Measurements from ENCODE around the gene ANP32E. TPM values are rescaled to one million over a fixed set of nuclear protein-coding genes. Genes with fewer than 3 reads are reported as not detected.
A peak's percentile ranks its signal among the peaks of the same experiment; 100 is the strongest.

The ANP32E gene
- total RNA-seq, result 23.4 TPM

DNA sequence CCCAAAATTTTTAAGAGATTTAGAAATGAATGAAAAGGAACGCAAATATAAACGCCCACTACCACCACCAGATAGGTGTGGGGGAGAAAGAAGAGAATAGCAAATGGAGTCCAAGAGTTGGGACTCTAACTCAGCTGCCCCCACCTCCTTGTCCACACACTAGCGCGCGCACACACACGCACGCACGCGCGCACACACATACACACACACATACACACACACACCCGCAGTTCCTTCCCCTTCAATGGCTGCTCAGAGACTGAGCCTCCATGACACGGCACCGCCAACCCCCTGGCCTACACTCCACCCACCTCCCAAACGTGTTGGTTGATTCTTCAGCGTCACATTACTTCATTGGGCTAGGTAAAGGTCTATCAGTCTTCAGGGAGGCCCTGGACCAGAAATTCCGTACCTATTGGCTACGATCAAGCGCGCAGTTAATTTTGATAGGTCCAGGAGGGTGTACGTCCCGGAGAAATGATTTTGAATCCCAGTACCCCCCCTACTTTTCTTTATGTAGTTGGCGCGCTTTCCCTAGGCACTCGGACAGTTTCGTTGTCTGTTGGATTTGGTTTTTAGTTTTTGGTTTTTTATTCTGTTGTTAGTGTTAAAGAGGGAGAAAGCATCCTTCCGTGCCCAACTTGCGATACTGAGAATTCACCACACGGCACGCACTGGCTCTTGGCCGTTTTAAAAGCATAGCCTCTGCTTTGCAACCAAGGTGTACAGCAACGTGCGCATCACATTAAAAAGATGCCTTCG, at the start of gene ANP32E:
Gene ANP32E (minus strand): TSS at position 261 of the 762 bp plus-strand sequence. CDS start 326 bp downstream, outside the sequence.
- DNase-seq (ENCODE audit: low spot score), result peak; percentile 97

DNA sequence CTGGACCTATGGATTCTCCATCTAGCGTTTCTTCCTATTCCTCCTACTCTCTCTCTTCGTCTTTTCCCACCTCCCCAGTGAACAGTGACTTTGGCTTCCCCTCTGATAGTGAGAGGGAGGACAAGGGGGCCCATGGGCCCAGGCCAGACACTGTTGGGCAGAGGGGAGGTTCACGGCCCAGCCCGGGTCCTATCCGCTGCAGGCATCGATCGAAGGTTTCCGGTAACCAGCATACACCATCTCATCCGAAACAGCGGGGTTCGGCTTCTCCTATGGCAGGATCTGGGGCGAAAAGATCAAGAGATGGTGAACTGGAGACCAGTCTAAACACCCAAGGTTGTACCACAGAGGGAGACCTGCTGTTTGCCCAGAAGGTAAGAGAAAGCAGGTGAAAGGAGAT, 47.3 kb upstream of the ANP32E start:
- DNase-seq (ENCODE audit: low spot score), result no peak

DNA sequence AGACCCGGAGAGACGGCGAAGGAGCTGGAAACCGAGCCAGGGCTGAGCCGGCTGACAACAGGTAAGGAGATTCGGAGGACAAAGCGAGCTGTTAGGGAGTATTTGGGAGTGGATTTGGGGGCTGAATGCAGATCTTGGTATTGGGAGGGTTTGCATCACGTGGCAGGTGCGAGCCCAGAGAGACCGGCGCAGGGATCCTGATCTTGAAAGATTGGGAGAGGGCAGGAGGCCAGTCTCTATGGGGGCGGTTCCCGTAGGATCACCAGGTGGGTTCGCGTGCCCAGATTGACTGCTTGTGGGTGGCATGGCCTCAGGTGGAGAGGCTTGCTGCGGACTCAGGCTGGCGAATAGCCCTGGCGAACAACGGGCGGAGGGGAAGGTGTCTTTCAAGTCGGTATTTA, 46.6 kb upstream of the ANP32E start:
- DNase-seq (ENCODE audit: low spot score), result no peak

DNA sequence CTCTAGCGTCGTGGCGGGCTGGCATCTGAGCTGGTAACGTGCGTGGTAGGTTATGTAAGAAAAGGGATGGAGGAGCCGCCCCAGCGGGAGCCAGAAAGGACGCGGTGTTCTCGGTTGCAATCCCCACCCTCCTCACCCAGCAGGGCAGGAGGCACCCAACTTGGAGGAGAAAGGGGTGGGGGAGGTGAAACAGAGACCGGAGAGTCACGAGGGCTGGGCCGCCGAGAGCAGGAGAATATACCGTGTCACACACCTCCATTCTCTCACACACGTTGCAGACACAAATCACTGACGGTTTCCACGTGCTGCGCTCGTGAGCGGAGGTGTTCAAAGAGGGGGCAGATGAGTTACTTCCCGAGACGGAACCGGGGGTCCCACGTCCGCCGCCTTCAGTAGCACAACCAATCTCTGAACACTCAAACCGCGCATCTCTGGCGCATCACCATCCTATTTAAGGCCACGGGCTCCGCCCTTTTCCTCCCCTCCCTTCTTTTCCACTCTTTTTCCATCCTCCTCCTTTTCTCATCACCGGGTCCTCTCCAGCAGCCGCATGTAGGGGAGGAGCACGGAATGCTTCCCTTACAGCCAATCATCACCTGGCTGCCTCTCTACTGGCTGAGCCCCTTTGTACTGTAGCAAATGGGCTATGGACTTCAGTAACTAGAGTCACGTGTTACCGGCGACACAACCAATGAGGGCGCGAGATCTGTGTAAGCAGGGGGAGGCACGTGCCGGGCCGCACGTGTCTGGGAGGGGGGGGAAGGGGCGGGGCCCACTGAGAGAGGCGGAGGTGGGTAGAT, 46.0 kb upstream of the ANP32E start, which contains the start of gene CIART:
Gene CIART (plus strand): TSS at position 797 of the 800 bp plus-strand sequence. CDS start 714 bp downstream, outside the sequence.
- peak; percentile 93 for DNase-seq (ENCODE audit: low spot score)

DNA sequence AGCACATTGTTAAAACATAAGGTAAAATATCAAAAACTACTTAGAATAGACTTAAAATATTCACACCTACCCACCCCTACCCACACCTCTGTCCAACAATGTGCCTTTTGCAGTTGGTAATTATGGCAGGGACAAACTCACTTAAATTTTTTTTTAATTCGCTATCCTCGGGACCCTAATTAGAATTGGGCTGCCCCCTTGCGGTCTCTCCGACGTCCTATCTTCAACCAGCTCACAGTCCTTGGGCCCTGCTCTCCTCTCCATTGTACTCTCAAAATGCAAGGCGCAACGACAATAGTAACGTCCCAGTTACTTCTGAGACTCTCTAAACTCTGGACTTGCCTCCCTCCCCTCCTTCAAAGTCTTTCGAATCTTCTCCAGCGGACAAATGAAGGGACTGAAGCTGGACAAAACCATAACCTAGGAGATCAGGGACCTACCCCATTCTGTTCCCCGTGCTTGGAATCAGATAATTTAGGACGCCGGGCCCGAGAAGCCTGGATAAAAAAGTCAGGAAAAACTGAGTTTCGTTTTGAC, 45.4 kb upstream of the ANP32E start:
- peak; percentile 77 for DNase-seq (ENCODE audit: low spot score)

DNA sequence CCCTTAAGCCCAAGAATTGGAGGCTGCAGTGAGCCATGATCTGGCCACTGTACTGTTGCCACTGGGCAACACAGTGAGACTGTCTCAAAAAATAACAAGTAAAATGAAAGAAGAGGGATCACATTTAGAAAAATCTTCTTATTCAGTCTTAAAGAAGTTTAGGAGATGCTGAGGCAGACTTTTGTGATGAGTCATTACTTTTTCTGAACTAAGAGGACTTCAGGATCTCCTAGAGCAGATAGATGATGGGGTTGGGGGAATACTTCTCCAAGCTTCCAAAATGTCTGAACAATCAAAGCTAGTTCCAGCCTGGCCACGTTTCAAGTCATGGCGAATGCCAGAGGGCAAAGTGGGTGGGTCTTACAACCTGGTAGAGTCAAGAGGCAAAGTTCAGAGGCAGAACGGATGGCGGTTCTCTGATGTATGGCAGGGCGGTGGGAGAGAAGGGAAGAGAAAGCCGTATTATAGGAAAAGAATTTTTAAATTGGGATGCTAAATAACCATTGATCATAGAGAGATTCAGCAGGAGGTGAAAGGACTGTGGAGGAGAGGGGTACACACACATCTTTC, 44.3 kb upstream of the ANP32E start:
- DNase-seq (ENCODE audit: low spot score), result no peak

DNA sequence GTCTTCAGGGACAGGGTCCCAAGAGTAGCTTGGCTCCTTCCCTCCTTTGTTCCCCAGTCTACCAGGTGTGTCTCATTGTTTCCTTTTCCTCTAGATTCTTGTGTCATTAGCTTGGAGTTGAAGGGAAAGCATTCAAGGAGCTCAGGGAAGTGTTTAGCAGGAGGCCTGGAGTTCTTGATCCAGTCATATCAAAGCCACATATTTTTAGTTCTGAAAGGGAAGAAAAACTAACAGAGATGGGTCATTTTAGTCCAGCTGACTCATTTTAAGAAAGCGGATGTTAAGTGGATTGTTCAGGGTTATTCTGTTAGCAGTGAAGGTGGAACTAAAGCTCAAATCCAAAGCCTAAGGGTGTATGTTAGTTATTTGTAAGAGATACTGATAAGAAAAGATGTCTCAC, 37.4 kb upstream of the ANP32E start:
- no peak for DNase-seq (ENCODE audit: low spot score)

DNA sequence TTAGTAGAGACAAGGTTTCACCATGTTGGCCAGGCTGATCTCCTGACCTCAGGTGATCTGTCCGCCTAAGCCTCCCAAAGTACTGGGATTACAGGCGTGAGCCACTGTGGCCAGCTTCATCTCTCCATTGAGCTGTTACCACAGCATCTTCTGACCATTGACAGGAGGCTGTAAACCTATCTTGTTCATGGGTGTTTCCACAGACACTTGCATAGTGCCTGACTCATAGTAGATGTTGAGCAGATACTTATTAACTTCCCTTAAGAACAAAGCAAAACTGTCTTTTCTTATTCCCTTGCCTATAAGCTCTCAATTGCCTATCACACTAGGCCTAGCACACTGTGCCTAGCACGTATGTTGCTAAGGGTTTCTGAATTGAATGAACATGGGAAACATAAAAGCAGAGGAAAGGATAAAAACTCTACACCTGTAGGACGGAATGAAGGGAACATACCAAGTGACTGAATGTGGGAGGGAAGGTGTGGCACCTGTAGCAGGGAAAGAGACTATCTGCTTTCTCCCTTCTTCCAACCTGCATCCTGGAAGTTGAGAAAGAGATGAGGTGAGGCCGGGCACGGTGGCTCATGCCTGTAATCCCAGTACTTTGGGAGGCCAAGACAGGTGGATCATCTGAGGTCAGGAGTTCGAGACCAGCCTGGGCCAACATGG, 35.5 kb upstream of the ANP32E start:
- DNase-seq (ENCODE audit: low spot score), result no peak

DNA sequence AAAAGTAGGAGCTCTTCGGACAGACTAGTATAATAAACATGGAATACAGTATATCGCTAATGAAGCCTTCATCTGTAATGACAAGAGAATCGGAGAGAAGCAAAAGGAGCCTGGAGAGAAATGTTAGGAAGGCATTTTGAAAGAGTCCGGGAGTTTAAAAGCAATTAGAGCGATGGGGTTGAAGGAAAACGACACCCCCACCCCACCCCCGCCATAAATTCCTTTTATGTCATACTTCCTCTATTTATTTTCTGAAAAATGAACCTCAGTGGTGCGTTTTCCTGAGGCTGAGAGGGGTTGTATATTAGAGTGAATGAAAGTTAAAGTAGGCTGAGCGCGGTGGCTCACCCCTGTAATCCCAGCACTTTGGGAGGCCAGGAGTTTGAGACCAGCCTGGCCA, 33.5 kb upstream of the ANP32E start:
- DNase-seq (ENCODE audit: low spot score), result no peak

DNA sequence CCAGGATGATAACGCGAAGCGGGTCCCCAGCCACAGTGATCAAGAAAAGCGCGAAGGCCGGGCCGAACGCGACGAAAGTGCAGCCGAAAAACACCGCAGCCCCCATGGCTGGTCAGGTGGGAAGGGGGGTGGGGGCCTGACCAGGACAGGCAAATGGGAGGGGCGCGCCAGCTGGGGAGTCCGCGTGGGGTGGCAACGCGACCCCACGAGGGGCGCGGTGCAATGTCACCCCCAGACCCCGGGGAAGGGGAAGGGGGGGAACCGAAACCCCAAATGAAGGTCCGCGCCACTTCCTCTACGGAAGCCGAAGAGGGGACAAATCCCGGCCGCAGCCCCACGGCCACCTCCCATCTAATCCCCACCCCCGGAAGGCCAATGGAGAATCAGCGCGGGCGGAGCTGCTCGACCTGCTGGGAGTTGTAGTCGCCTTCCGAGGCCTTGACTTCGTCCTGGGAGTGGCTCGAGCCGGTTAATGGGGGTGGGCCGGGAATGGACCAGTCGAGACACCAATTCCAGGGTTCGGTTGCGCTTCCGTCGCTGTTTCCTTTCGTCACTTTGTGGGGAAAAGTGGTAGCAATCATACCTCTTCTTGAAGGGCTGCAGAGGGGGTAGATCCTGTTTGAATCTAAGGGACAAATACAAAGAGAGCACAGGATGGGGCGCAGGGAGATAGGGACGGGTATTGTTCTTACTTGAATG, 32.9 kb upstream of the ANP32E start, which contains the start of gene APH1A:
Gene APH1A (minus strand): TSS at position 312 of the 699 bp plus-strand sequence. CDS start 206 bp downstream, at position 106.
- peak; percentile 98 for DNase-seq (ENCODE audit: low spot score)

DNA sequence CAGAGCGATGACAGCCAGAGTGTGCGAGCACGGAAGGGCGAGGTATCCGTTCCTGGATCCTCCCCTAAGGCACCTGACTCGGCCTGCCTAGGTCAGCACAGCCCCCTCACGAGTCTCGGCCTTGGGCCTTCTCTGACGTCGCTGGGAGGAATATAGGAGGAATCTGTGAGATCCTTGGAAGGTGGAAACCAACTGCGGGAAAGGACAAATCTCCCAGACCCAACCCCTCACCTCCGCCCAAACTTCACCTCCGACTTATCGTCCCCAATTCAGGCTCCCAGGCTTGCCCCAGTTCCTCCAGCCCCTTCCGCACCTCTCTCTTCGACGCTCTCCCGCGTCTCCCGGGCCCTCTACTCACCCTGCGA, 32.4 kb upstream of the ANP32E start:
- DNase-seq (ENCODE audit: low spot score), result peak; percentile 59

DNA sequence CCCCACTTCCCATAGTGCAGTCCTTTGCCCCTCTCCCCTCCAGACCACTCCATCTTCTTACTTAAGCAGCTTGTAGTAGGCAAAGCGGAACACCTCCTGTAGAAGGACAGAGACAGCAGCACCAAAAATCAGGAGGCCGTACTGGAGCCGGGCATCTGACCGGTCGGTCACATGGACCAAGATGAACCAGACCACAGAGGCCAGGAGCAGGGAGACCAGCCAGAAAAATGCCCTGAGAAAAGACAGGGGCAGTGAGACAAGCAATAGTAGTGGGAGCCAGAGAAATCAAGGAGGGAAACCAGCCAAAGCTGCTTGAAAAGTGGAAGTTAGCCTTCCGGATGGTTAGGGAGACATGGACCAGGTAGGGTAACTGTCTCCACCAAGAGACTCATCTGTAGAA, 32.0 kb upstream of the ANP32E start:
- no peak for DNase-seq (ENCODE audit: low spot score)

DNA sequence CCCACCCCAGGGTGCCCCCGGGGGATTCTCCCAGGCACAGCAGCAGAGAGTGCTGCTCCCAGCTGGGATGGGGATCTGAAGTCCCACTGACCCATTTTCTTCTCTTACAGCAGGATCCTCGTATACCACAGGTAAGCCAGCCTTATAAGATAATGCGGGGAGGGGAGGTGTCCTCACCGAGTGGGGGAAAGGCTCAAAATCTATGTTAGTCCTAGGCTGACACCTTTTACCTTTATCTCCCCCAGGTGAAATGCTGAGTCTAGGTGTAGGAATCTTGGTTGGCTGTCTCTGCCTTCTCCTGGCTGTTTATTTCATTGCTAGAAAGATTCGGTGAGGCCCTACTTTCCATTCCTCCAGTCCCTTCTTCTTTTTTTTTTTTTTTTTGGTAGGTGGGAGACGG, 27.6 kb upstream of the ANP32E start:
- no peak for DNase-seq (ENCODE audit: low spot score)

DNA sequence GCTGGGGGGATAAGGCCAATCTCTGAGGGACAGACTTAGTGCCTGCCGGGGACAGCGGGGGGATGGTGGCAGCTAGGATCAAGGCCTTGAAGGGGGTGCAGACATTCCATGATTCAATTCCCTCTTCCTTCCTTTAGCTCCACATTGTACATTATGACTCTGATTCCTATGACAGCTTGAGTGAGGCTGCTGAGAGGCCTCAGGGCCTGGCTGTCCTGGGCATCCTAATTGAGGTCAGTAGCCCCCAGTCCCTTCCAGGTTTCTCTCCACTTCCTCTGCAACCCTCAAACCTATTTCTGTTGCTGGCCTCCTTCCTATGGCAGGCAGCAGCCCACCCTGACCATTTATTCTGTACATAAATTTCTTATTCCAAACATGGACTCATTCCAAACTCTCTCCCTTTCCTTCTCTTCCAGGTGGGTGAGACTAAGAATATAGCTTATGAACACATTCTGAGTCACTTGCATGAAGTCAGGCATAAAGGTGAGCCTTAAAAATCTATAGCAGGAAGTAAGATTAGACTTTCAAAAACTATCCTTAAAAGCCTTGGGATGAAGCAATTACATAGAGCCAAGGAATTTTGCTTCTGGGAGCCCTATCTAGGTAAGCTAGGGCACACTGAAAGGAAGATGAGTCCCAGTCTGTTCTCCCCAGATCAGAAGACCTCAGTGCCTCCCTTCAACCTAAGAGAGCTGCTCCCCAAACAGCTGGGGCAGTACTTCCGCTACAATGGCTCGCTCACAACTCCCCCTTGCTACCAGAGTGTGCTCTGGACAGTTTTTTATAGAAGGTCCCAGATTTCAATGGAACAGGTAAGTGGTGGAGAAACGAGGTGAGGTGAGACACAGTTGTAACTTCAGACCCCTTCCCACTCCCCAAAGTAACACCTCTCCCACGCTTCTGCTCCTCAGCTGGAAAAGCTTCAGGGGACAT, 26.7 kb upstream of the ANP32E start:
- no peak for DNase-seq (ENCODE audit: low spot score)

DNA sequence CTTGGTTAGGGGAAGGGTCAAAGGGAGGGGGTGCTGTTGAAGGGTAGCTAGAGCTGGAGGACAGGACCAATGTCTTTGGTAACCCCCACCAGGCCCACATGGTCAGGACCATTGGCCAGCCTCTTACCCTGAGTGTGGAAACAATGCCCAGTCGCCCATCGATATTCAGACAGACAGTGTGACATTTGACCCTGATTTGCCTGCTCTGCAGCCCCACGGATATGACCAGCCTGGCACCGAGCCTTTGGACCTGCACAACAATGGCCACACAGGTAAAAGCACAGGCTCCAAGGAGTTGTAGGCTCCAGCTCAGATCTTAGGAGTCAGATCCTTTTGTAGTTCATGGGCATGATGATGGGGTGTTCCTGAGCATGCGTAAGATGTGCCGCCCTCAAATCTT, 25.5 kb upstream of the ANP32E start:
- DNase-seq (ENCODE audit: low spot score), result no peak

DNA sequence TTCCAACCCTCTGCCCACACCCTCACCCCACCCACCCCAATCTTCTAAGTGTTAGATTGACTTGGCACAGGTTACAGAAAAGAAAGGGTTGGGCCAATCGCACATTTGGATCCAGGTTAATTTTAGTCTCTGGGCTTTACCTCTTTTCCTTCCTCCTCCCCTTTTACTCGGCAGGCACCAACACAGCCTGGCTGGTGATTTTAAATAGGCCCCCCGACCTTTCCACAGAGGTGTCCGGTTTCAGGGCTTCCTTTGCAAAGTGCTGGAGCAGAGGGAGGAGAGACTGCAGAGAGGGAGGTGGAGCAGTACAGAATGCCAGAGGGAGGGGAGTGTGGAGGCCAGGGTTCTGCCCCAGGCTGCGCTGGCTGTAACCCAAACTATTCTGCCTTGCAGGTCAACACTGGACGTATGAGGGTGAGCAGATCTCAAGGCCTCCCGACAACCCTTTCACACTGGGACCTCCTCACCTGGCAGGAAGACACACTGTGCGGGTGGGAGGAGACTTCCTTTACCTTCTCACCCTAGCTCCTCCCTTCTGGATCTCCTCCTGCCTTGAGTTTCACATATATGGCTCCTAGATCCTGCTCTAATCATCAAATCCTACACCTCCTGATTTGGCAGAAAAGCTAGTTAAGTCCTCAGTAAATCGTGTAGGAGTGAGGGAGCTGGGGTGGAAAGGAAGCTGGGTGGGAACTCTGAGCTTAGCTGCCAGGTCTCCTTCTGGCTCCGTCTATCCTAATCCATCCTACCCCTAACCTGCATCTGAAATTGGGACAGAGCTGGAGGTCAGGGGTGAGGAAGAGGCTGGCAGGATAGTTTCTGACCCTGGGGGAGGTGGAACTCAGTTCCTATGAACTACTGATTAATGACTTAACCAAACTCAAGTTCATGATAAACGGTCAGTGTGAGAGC, 24.1 kb upstream of the ANP32E start:
- peak; percentile 62 for DNase-seq (ENCODE audit: low spot score)

DNA sequence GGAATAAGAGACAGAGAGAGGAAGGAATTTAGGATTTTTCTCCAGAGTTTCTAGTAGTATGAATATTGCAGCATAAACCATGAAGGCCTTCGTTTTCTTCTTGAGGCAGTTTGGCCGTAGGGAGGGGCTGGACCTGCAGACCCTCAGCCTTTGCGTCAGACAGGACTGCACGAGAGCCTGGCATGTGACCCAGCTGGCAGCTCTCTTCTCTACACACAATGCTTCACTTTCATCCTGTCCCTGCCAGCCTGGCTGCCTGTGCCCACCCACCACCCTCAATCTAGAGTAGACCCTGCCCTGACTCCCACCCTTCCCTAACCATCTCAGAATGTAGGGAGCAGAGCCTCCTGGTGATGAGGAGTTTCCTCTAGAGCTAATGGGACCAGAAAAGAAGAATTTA, 23.3 kb upstream of the ANP32E start:
- no peak for DNase-seq (ENCODE audit: low spot score)

DNA sequence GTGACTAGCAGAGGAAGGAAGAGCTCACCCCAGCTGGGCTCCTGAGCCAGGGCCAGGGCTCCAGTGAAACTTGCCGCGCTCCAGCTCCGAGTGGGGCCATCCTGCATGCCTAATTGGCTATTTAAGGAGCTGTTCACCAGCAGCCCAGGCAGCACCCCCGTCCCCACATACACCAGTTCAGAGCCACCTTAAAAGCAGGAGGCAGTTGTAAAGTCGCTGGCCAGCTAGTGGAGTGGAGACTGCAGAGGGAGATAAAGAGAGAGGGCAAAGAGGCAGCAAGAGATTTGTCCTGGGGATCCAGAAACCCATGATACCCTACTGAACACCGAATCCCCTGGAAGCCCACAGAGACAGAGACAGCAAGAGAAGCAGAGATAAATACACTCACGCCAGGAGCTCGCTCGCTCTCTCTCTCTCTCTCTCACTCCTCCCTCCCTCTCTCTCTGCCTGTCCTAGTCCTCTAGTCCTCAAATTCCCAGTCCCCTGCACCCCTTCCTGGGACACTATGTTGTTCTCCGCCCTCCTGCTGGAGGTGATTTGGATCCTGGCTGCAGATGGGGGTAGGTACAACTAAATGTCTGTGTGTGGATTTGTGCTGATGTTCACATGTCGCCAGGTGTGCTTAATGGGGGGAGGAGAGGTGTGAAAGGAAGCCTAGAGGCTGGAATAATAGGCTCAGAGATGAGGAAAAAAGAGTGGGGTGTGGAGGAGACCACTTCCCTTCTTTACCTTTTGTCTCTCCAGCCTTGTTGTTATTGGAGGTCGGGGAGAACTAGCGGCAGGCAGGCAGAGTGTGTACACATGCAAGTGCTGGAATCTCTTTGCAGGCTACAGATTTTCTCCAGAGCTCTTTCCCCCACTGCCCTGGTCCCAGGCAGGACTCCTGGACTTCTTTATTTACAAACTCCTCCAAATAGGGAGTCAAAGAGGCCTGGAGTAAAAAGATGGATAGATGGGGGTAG, 22.0 kb upstream of the ANP32E start, which contains the start of gene CA14:
Gene CA14 (plus strand): TSS at position 151 of the 962 bp plus-strand sequence. CDS start 355 bp downstream, at position 506.
- DNase-seq (ENCODE audit: low spot score), result no peak

All from ureter (tissue), 1 donor.